Left lung (tissue), 10 donors: ENCODE measurements around the gene SLC5A3. TPM values are rescaled to one million over a fixed set of nuclear protein-coding genes. Genes with fewer than 3 reads are reported as not detected.

Experiments used
- ATAC-seq: fragments of 200-7000 bp; cut with Tn5 transposase; one replicate; pipeline ENCODE4 v1.9.1; 2020; ENCODE audit warnings: moderate library complexity
- DNase-seq, 4 donors: peaks; one replicate each; pipeline ENCODE4 v3.0.0-alpha.2; 2013 to 2020
- H3K27ac ChIP-seq, 2 donors: fragments of 200-600 bp; sonication (generic) in 1 of 2; one replicate each; pipeline versions ENCODE4 v1.5.0 to v1.8.0; 2020 to 2021
- H3K27me3 ChIP-seq, 2 donors: fragments of 200-600 bp; sonication (generic) in 1 of 2; one replicate each; pipeline versions ENCODE4 v1.5.0 to v1.8.0; 2020 to 2021
- H3K36me3 ChIP-seq, 2 donors: fragments of 200-600 bp; sonication (generic) in 1 of 2; one replicate each; pipeline versions ENCODE4 v1.5.0 to v1.8.0; 2020 to 2021
- H3K4me1 ChIP-seq, 2 donors: fragments of 200-600 bp; one replicate each; pipeline ENCODE4 v1.8.0; 2021
- H3K4me3 ChIP-seq, 2 donors: fragments of 200-600 bp; sonication (generic) in 1 of 2; one replicate each; pipeline versions ENCODE4 v1.5.0 to v1.8.0; 2020 to 2021; ENCODE audit warnings: mild to moderate bottlenecking in 1 of 2
- H3K9me3 ChIP-seq, 2 donors: fragments of 200-600 bp; sonication (generic) in 1 of 2; one replicate each; pipeline versions ENCODE4 v1.5.0 to v1.8.0; 2020 to 2021
- intact Hi-C, 2 donors: fragments of 100-400 bp; cut with DNase I; formaldehyde crosslinking; loops; one replicate each; pipeline versions ENCODE4 v1.11.2 to v1.14.2; 2022
- polyA plus RNA-seq, 6 donors: library from polyadenylated mRNA; unstranded; fragments of 120-200 nt; gene quantifications; one replicate each; pipeline ENCODE4 v1.2.1, GENCODE V29; 2013; ENCODE audit not compliant: insufficient read length in 6 of 6
- total RNA-seq, 2 donors: library from RNA; stranded (reverse); fragmentation: NEBNext Ultra II Directional; extraction: Animal tissue kit (Norgen Biotek cat#: 25700); gene quantifications; one replicate each; pipeline ENCODE4 v1.2.1, GENCODE V29; 2021
- TF ChIP-seq, protein P1 (sequence below), 2 donors: fragments of 200-600 bp; sonication (generic) in 1 of 2; IDR thresholded peaks; one replicate each; pipeline versions ENCODE4 v1.5.0 to v1.8.0; 2021; ENCODE audit warnings: antibody characterized with exemption in 2 of 2
- donor health status: DM: no; HTN: yes; CAD: no.
- donor health status: DM: no; HTN: no; CAD: no.

Gene SLC5A3
- total and polyA plus RNA-seq, 8 donors: 18.1 to 33.4 (median 20.6) TPM

- ATAC-seq (no peak), DNase-seq (no peak)
- intact Hi-C loops: no loop called here
- Histone ChIP-seq H3K4me3 (no peak overlapping the region), H3K9me3 (no peaks in the 10 kb centered on the region), H3K27ac (no peak overlapping the region), H3K4me1 (peaks cover 0 to 19% of the 10 kb centered on the region in 2 donors), H3K27me3 (no peaks in the 10 kb centered on the region), H3K36me3 (peaks cover 0 to 14% of the 10 kb centered on the region in 2 donors)
- TF ChIP-seq, protein P1, sequence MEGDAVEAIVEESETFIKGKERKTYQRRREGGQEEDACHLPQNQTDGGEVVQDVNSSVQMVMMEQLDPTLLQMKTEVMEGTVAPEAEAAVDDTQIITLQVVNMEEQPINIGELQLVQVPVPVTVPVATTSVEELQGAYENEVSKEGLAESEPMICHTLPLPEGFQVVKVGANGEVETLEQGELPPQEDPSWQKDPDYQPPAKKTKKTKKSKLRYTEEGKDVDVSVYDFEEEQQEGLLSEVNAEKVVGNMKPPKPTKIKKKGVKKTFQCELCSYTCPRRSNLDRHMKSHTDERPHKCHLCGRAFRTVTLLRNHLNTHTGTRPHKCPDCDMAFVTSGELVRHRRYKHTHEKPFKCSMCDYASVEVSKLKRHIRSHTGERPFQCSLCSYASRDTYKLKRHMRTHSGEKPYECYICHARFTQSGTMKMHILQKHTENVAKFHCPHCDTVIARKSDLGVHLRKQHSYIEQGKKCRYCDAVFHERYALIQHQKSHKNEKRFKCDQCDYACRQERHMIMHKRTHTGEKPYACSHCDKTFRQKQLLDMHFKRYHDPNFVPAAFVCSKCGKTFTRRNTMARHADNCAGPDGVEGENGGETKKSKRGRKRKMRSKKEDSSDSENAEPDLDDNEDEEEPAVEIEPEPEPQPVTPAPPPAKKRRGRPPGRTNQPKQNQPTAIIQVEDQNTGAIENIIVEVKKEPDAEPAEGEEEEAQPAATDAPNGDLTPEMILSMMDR (IDR thresholded peaks at IDR 0.05): no peak
These were observed 13.5 kb downstream of the SLC5A3 start for GRCh38 chr21:34086887-34087306.

DNA sequence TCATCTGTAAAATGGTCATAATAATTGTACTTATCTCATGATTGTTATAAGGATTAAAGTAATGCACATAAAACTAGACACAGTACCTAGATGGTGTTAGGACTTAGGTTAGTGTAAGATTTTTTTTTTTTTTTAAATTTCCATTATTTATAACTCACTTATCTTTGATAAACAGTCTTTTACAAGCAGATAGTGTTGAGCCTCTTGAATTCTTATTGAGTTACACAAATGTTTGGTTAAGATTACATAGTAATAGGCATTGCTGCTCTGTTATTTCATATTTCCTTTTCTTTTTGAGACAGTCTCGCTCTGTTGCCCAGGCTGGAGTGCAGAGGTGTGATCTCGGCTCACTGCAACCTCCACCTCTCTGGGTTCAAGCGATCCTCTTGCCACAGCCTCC, 15.4 kb downstream of the SLC5A3 start:
- TF ChIP-seq, protein P1 (IDR thresholded peaks at IDR 0.05): no peak
- peaks cover 0 to 2% of the 10 kb centered on the region in 2 donors for H3K36me3 ChIP-seq
- DNase-seq: no peak
- H3K27me3 ChIP-seq: no peaks in the 10 kb centered on the region
- H3K4me3 ChIP-seq: no peak overlapping the region
- H3K4me1 ChIP-seq: peaks cover 0 to 22% of the 10 kb centered on the region in 2 donors
- H3K9me3 ChIP-seq: no peaks in the 10 kb centered on the region
- ATAC-seq: no peak
- H3K27ac ChIP-seq: no peak overlapping the region
- intact Hi-C loops: no loop called here

- peaks cover 0 to 15% of the 10 kb centered on the region in 2 donors for H3K36me3 ChIP-seq
- peaks cover 0 to 26% of the 10 kb centered on the region in 2 donors for H3K4me1 ChIP-seq
- ATAC-seq (no peak), DNase-seq (no peak)
- H3K9me3 ChIP-seq: no peaks in the 10 kb centered on the region
- no peak overlapping the region for H3K4me3 ChIP-seq
- no peak overlapping the region for H3K27ac ChIP-seq
- H3K27me3 ChIP-seq: no peaks in the 10 kb centered on the region
- intact Hi-C loops: no loop called here
- TF ChIP-seq, protein P1 (IDR thresholded peaks at IDR 0.05): no peak
These were observed 17.7 kb downstream of the SLC5A3 start for GRCh38 chr21:34091032-34091431.

- no peak overlapping the region for H3K4me3 ChIP-seq
- ATAC-seq: no peak
- H3K36me3 ChIP-seq: peaks cover 0 to 20% of the 10 kb centered on the region in 2 donors
These were observed 18.2 kb downstream of the SLC5A3 start for GRCh38 chr21:34091607-34092006.

DNA sequence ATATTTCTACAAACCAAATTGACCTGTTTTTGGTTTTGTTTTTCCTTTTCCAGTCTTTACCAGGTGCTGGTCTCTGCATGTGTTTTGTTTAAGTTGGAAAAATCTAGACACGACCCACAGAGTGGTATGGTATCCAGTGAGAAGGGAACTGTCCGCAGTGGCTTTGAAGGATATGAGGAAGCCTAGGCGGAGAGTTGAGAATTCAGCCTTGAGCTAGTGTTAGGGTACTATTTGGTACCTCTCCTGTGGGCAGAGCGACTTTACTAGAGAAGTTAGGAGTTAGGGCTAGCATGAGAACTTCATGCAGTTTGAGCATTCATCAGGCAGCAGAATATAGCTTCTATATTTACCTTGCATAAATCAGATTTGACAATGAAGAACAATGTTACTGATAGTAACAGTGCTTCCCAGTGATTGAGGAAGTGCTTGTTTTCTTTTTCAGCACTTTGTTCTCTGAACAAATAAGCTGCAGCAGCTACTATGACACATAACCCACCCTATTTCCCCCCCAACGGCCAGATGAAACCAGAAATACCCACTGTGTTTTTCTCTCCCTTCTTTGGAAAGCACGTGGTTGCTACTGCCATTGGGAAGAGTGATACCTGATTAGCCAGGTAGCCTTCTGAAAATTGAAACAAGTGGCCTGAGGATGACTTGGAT, 19.0 kb downstream of the SLC5A3 start:
- intact Hi-C loops: no loop called here
- ATAC-seq: no peak
- H3K27ac ChIP-seq: no peak overlapping the region
- H3K27me3 ChIP-seq: no peaks in the 10 kb centered on the region
- peaks cover 0 to 26% of the 10 kb centered on the region in 2 donors for H3K4me1 ChIP-seq
- H3K4me3 ChIP-seq: no peak overlapping the region
- H3K9me3 ChIP-seq: no peaks in the 10 kb centered on the region
- H3K36me3 ChIP-seq: peaks cover 0 to 28% of the 10 kb centered on the region in 2 donors
- TF ChIP-seq, protein P1 (IDR thresholded peaks at IDR 0.05): no peak
- DNase-seq: no peak

More at GRCh38 chr21:34091607-34092006, 18.2 kb downstream of the SLC5A3 start:
- TF ChIP-seq, protein P1 (IDR thresholded peaks at IDR 0.05): no peak
- no peak overlapping the region for H3K27ac ChIP-seq
- DNase-seq: no peak
- H3K4me1 ChIP-seq: peaks cover 0 to 26% of the 10 kb centered on the region in 2 donors
- intact Hi-C loops: no loop called here
- H3K27me3 ChIP-seq: no peaks in the 10 kb centered on the region
- no peaks in the 10 kb centered on the region for H3K9me3 ChIP-seq
